Spleen (tissue), 11 donors: ENCODE measurements around the gene FAM53B. TPM values are rescaled to one million over a fixed set of nuclear protein-coding genes. Genes with fewer than 3 reads are reported as not detected.

ENCODE experiments used
- DNase-seq: peaks from one replicate; pipeline ENCODE4 v3.0.0-alpha.2; 2020
- H3K27ac ChIP-seq, 8 donors: fragments of 200-600 bp; sonication (generic) in 7 of 8; 1 replicate in 4 of 8; 2 replicates in 4 of 8; pipeline versions ENCODE4 v1.5.0 to v1.8.0; 2016 to 2021; ENCODE audit warnings: inconsistent platforms in 4 of 8, mild to moderate bottlenecking in 4 of 8, moderate library complexity in 1 of 8
- H3K27me3 ChIP-seq, 7 donors: fragments of 200-600 bp; sonication (generic) in 6 of 7; replicated peaks in 1 of 7; 1 replicate in 4 of 7; 2 replicates in 3 of 7; pipeline versions ENCODE4 v1.5.0 to v1.8.0; 2016 to 2021; ENCODE audit warnings: inconsistent platforms in 3 of 7, mild to moderate bottlenecking in 1 of 7
- H3K36me3 ChIP-seq, 6 donors: fragments of 200-600 bp; sonication (generic) in 5 of 6; 1 replicate in 4 of 6; 2 replicates in 2 of 6; pipeline versions ENCODE4 v1.5.0 to v1.8.0; 2016 to 2021; ENCODE audit warnings: inconsistent platforms in 2 of 6
- H3K4me1 ChIP-seq, 6 donors: fragments of 200-600 bp; sonication (generic) in 5 of 6; 1 replicate in 3 of 6; 2 replicates in 3 of 6; pipeline versions ENCODE4 v1.5.0 to v1.8.0; 2016 to 2021; ENCODE audit warnings: inconsistent platforms in 3 of 6
- H3K4me3 ChIP-seq, 8 donors: fragments of 200-600 bp; sonication (generic) in 7 of 8; 1 replicate in 4 of 8; 2 replicates in 4 of 8; pipeline versions ENCODE4 v1.5.0 to v1.8.0; 2016 to 2021; ENCODE audit warnings: inconsistent platforms in 4 of 8, mild to moderate bottlenecking in 4 of 8, moderate library complexity in 2 of 8
- H3K9me3 ChIP-seq, 8 donors: fragments of 200-600 bp; sonication (generic) in 7 of 8; 1 replicate in 4 of 8; 2 replicates in 4 of 8; pipeline versions ENCODE4 v1.5.0 to v1.8.0; 2016 to 2021; ENCODE audit warnings: inconsistent platforms in 4 of 8
- POLR2A ChIP-seq, 3 donors: fragments of 450-650 bp; IDR thresholded peaks; one replicate each; pipeline ENCODE4 v1.5.1; 2017; ENCODE audit warnings: antibody characterized with exemption in 3 of 3, mild to moderate bottlenecking in 1 of 3
- POLR2AphosphoS5 ChIP-seq, 3 donors: sonication (generic); formaldehyde crosslinking; IDR thresholded peaks; one replicate each; pipeline ENCODE4 v1.5.1; 2017; ENCODE audit warnings: antibody characterized with exemption in 3 of 3
- WGBS, 5 donors: extraction: QIAGEN DNeasy Blood & Tissue Kit in 3 of 5; methylation state at CpG; one replicate each; pipeline versions ENCODE4 v1.1.5 to v1.1.7; 2013 to 2018; 5-methylcytosine and 5-hydroxymethylcytosine counted together
- intact Hi-C: fragments of 100-400 bp; cut with DNase I; formaldehyde crosslinking; loops from one replicate; pipeline ENCODE4 v1.15.0; 2023; ENCODE audit warnings: low total_unique reads
- polyA plus RNA-seq, 3 donors: library from polyadenylated mRNA; stranded (reverse); fragments of 200-250 nt; gene quantifications; one replicate each; pipeline ENCODE4 v1.2.1, GENCODE V29; 2013
- total RNA-seq, 7 donors: library from RNA; depleted of rRNA in 3 of 7; stranded (reverse); fragments of >200 nt in 3 of 7; fragmentation: NEBNext Ultra II Directional in 4 of 7; extraction: Animal tissue kit (Norgen Biotek cat#: 25700) in 4 of 7; gene quantifications; one replicate each; pipeline versions ENCODE4 v1.1.0 to v1.2.1, GENCODE V29; 2016 to 2021
- TF ChIP-seq, protein P1 (sequence below), 11 experiments: fragments of 200-600 bp in 7 of 11; fragments of 450-650 bp in 4 of 11; sonication (generic) in 4 of 11; IDR thresholded peaks in 8 of 11; conservative IDR thresholded peaks in 3 of 11; 1 replicate in 7 of 11; 2 replicates in 4 of 11; pipeline versions ENCODE4 v1.4.0 to v1.8.0; 2016 to 2021; ENCODE audit warnings: antibody characterized with exemption in 11 of 11, inconsistent platforms in 4 of 11, mild to moderate bottlenecking in 1 of 11
- donor health status: healthy with polysubstance abuse.
- donor health status: DM: no; HTN: no; CAD: no; lungs with moderate emphysema.
- donor health status: DM: no; HTN: no; CAD: no.
- donor health status: Bipolar disorder and iron deficiency.
- donor health status: healthy.
- donor health status: DM: no; HTN: no; CAD: no.
- donor health status: DM: yes; HTN: yes; CAD: no.

The FAM53B gene
- total and polyA plus RNA-seq, 10 donors: 13.3 to 94.0 (median 56.2) TPM

DNA sequence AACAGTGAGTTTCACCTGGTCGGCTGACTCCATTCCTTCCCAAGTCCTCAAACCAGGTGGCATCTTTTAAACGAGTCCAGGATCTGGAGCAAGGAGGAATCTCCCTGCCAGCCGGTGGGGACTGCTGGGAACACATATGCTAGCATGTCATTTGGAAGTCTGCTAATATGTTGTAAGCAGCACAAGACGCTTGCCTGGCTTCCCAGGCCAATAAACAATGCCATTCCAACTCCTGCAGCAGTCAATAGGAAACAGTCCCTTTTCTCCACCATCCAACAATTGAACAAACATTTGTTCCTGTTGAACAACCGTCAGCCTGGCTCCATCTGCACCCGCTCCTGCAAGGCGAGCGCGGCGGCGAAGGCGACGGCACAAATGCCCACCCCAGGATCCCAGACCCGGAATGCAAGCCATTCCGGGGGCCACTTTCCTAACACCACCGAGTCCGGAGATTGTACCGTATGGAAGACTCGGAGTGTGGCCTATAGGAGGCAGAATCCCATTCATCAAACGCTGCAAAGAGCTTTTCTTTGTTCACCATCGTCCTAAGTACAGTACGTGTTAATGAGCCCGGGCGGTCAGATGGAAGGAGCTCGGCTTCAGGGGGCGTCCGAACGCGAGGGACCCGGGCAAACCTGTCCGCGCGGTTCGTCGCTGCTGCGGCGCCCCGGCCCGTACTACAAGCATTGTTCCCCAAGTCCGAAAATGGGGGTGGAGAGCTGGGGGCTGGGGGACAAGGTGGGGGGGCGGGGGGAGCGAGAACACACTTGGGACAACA is 1.6 kb downstream of the FAM53B start:
- Histone ChIP-seq H3K36me3 (peaks cover 0 to under 1% (median 0%) of the 10 kb centered on the region in 6 donors), H3K9me3 (no peaks in the 10 kb centered on the region), H3K4me3 (peak overlapping the region; percentile 75 to 89 (median 84)), H3K4me1 (peaks cover 51 to 74% (median 63%) of the 10 kb centered on the region in 6 donors), H3K27me3 (no peaks in the 10 kb centered on the region), H3K27ac (peak overlapping the region; percentile 73 to 95 (median 90))
- DNase-seq: peak; percentile 85
- WGBS, 5 donors: 8 to 11% (median 11%) methylated on average over 31 to 42 of the region's 42 CpGs
- TF ChIP-seq, protein P1, sequence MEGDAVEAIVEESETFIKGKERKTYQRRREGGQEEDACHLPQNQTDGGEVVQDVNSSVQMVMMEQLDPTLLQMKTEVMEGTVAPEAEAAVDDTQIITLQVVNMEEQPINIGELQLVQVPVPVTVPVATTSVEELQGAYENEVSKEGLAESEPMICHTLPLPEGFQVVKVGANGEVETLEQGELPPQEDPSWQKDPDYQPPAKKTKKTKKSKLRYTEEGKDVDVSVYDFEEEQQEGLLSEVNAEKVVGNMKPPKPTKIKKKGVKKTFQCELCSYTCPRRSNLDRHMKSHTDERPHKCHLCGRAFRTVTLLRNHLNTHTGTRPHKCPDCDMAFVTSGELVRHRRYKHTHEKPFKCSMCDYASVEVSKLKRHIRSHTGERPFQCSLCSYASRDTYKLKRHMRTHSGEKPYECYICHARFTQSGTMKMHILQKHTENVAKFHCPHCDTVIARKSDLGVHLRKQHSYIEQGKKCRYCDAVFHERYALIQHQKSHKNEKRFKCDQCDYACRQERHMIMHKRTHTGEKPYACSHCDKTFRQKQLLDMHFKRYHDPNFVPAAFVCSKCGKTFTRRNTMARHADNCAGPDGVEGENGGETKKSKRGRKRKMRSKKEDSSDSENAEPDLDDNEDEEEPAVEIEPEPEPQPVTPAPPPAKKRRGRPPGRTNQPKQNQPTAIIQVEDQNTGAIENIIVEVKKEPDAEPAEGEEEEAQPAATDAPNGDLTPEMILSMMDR (IDR thresholded peaks at IDR 0.05 in 8 of 11, conservative IDR thresholded peaks at IDR 0.05 in 3 of 11): peak in 1 of 11 experiments; percentile 3
- TF ChIP-seq POLR2A (IDR thresholded peaks at IDR 0.05) (no peak), POLR2AphosphoS5 (IDR thresholded peaks at IDR 0.05) (peak; percentile 19 to 55 (median 43))
- intact Hi-C loops: loop anchor here (5.0 to 10.0 kb wide), 2 partner anchors 98 to 210 kb away; no protein-coding TSS in a partner anchor

DNA sequence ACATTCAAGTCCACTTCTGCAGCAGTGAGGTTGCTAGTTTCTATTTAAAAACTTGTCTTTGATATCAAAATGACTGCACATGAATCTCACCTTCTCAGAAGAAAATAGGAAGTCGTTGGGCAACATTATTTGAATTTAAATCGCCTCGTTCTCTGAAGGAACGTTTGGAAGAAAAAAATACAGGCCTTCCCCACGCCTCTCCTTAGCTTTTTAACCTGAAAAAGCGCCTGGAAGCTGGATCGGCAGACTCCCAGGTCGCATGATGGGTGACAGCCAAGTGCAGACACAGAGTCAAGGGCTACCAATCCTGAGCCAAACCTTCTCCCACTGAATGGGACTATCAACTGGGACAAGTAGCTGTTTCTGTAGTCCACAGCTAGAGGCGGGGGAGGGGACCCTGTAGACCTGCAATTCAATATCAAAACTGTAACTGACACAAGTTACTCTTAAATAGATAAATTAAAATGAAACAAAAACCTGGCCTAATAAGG is 2.2 kb downstream of the FAM53B start:
- 43 to 51% (median 47%) methylated on average over 9 of the region's 9 CpGs for WGBS, 5 donors
- H3K4me3 ChIP-seq: peak overlapping the region; percentile 75 to 89 (median 84)
- H3K27me3 ChIP-seq: no peaks in the 10 kb centered on the region
- peak; percentile 51 for DNase-seq
- no peaks in the 10 kb centered on the region for H3K36me3 ChIP-seq
- intact Hi-C loops: loop anchor here (5.0 to 10.0 kb wide), 2 partner anchors 97 to 210 kb away; no protein-coding TSS in a partner anchor
- H3K4me1 ChIP-seq: peaks cover 57 to 81% (median 69%) of the 10 kb centered on the region in 6 donors
- peak overlapping the region; percentile 73 to 95 (median 90) for H3K27ac ChIP-seq
- TF ChIP-seq POLR2AphosphoS5 (IDR thresholded peaks at IDR 0.05) (no peak), POLR2A (IDR thresholded peaks at IDR 0.05) (no peak)
- TF ChIP-seq, protein P1 (IDR thresholded peaks at IDR 0.05 in 8 of 11, conservative IDR thresholded peaks at IDR 0.05 in 3 of 11): no peak
- no peaks in the 10 kb centered on the region for H3K9me3 ChIP-seq

DNA sequence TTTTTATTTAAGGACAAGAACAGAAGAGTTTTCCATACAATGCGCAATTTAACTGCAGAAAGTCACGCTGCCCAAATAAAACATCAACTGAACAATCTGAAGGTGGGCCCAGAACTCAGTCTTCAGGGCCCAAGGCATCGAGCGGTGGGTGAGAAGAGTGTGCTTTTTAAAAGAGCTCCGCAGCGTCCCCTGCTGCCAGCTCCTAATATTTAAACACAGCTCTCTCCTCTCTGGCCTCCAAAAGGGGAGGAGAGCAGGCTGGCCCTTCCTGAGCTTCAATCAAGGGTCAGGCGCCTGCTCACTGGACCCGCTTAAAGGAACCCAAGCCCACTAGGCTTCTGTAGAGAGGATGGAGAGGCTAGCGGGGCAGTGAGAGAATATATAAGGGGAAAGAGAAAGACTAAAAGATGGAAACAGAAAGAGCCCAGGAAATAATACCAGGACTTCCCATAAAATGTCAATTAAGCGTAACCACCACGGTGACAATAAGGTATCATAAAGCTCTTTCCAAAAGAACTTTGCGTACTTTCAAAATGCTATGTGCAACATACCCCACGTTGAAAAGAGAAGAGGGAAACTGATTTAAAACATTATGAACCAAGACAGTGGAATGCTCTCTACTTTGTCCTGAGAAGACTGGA is 2.8 kb downstream of the FAM53B start:
- no peaks in the 10 kb centered on the region for H3K9me3 ChIP-seq
- H3K36me3 ChIP-seq: peaks cover 0 to 4% (median 0%) of the 10 kb centered on the region in 6 donors
- H3K27ac ChIP-seq: peak overlapping the region; percentile 73 to 95 (median 90)
- intact Hi-C loops: loop anchor here (5.0 to 10.0 kb wide), 2 partner anchors 97 to 209 kb away; no protein-coding TSS in a partner anchor
- 21 to 26% (median 22%) methylated on average over 13 of the region's 13 CpGs for WGBS, 5 donors
- DNase-seq: peak; percentile 91
- H3K27me3 ChIP-seq: no peaks in the 10 kb centered on the region
- peak overlapping the region in 7 of 8 donors; percentile 75 to 89 (median 84) for H3K4me3 ChIP-seq
- H3K4me1 ChIP-seq: peaks cover 63 to 86% (median 75%) of the 10 kb centered on the region in 6 donors
- peak in 2 of 3 donors; percentile 58 to 59 for TF ChIP-seq POLR2AphosphoS5 (IDR thresholded peaks at IDR 0.05)
- TF ChIP-seq, protein P1 (IDR thresholded peaks at IDR 0.05 in 8 of 11, conservative IDR thresholded peaks at IDR 0.05 in 3 of 11): peak; percentile 71 to 95 (median 84)
- TF ChIP-seq POLR2A (IDR thresholded peaks at IDR 0.05): no peak
